Esophagus muscularis mucosa (tissue), 4 donors: ENCODE data around the gene ASXL1. TPM values are rescaled to one million over a fixed set of nuclear protein-coding genes. Genes with fewer than 3 reads are reported as not detected.
A peak's percentile ranks its signal among the peaks of the same experiment; 100 is the strongest.

Source experiments
- DNase-seq: peaks from one replicate; pipeline ENCODE4 v3.0.0-alpha.2; 2017; ENCODE audit errors: extremely low spot score
- H3K27ac ChIP-seq, 4 donors: fragments of 200-600 bp; sonication (generic); replicated peaks in 1 of 4; 1 replicate in 3 of 4; 2 replicates in 1 of 4; pipeline ENCODE4 v1.5.1; 2016 to 2019; ENCODE audit warnings: mild to moderate bottlenecking in 1 of 4
- H3K27me3 ChIP-seq, 4 donors: fragments of 200-600 bp; sonication (generic); one replicate each; pipeline versions ENCODE4 v1.5.1 to v1.6.0; 2016 to 2019
- H3K36me3 ChIP-seq, 4 donors: fragments of 200-600 bp; sonication (generic); one replicate each; pipeline ENCODE4 v1.5.1; 2016 to 2019
- H3K4me1 ChIP-seq, 4 donors: fragments of 200-600 bp; sonication (generic); one replicate each; pipeline ENCODE4 v1.5.1; 2016 to 2019
- H3K4me3 ChIP-seq, 4 donors: fragments of 200-600 bp; sonication (generic); 1 replicate in 2 of 4; 2 replicates in 2 of 4; pipeline ENCODE4 v1.5.1; 2016 to 2019; ENCODE audit warnings: mild to moderate bottlenecking in 4 of 4, moderate library complexity in 1 of 4
- H3K9me3 ChIP-seq, 4 donors: fragments of 200-600 bp; sonication (generic); 1 replicate in 3 of 4; 2 replicates in 1 of 4; pipeline ENCODE4 v1.5.1; 2016 to 2019
- CTCF ChIP-seq, 3 experiments: fragments of 200-600 bp in 2 of 3; fragments of 450-650 bp in 1 of 3; sonication (generic) in 2 of 3; IDR thresholded peaks; one replicate each; pipeline ENCODE4 v1.5.1; 2017 to 2019; ENCODE audit warnings: antibody characterized with exemption in 3 of 3, mild to moderate bottlenecking in 2 of 3, moderate library complexity in 1 of 3
- EP300 ChIP-seq: sonication (generic); formaldehyde crosslinking; IDR thresholded peaks from one replicate; pipeline ENCODE4 v1.6.1; 2017; ENCODE audit warnings: antibody characterized with exemption
- POLR2A ChIP-seq: fragments of 450-650 bp; IDR thresholded peaks from one replicate; pipeline ENCODE4 v1.6.1; 2017; ENCODE audit warnings: antibody characterized with exemption, moderate library complexity, mild to moderate bottlenecking, low read depth
- POLR2AphosphoS5 ChIP-seq, 2 donors: sonication (generic); formaldehyde crosslinking; IDR thresholded peaks; one replicate each; pipeline ENCODE4 v1.6.1; 2017; ENCODE audit warnings: antibody characterized with exemption in 2 of 2
- WGBS: methylation state at CpG from one replicate; pipeline ENCODE4 v1.1.5; 2018; 5-methylcytosine and 5-hydroxymethylcytosine counted together
- intact Hi-C: fragments of 100-400 bp; cut with DNase I; formaldehyde crosslinking; loops from one replicate; pipeline ENCODE4 v1.15.1; 2023
- total RNA-seq, 4 donors: library from RNA; depleted of rRNA; stranded (reverse); fragments of >200 nt; gene quantifications; one replicate each; pipeline versions ENCODE4 v1.1.0 to v1.2.1, GENCODE V29; 2016

ASXL1 gene
- total RNA-seq, 4 donors from 2014 or later, result 56.5 to 66.7 (median 61.8) TPM

GRCh38 chr20:32470025-32470861 lies 112.1 kb downstream of the ASXL1 start:
- TF ChIP-seq POLR2AphosphoS5 (IDR thresholded peaks at IDR 0.05) (peak; percentile 55 to 67), CTCF (IDR thresholded peaks at IDR 0.05) (peak; percentile 23 to 58 (median 25)), POLR2A (no peak)
- Histone ChIP-seq H3K4me3 (no peak overlapping the region), H3K9me3 (no peaks in the 10 kb centered on the region), H3K27me3 (no peaks in the 10 kb centered on the region), H3K27ac (peak overlapping the region; percentile 24 to 92 (median 64)), H3K4me1 (peaks cover 90 to 100% (median 96%) of the 10 kb centered on the region in 4 donors), H3K36me3 (peaks cover 0 to 22% (median 5%) of the 10 kb centered on the region in 4 donors)
- DNase-seq, result no peak
- WGBS, result 68% methylated on average over 4 of the region's 27 CpGs
- intact Hi-C loops, result no loop called here

GRCh38 chr20:32470940-32471339 lies 112.8 kb downstream of the ASXL1 start:
- TF ChIP-seq CTCF (IDR thresholded peaks at IDR 0.05), result no peak
- TF ChIP-seq EP300, result no peak
- TF ChIP-seq POLR2AphosphoS5 (IDR thresholded peaks at IDR 0.05), result no peak
- no peak for TF ChIP-seq POLR2A
- 66% methylated on average over 8 of the region's 9 CpGs for WGBS
- intact Hi-C loops, result no loop called here
- Histone ChIP-seq H3K9me3 (no peaks in the 10 kb centered on the region), H3K27me3 (no peaks in the 10 kb centered on the region), H3K36me3 (peaks cover 0 to 22% (median 5%) of the 10 kb centered on the region in 4 donors), H3K27ac (peak overlapping the region; percentile 24 to 92 (median 49)), H3K4me3 (no peak overlapping the region), H3K4me1 (peaks cover 90 to 100% (median 96%) of the 10 kb centered on the region in 4 donors)
- no peak for DNase-seq

- H3K4me3 ChIP-seq, result peak overlapping the region in 3 of 4 donors; percentile 44 to 54 (median 54)
- no peaks in the 10 kb centered on the region for H3K9me3 ChIP-seq
- TF ChIP-seq CTCF (IDR thresholded peaks at IDR 0.05) (no peak), POLR2AphosphoS5 (IDR thresholded peaks at IDR 0.05) (no peak), POLR2A (no peak), EP300 (no peak)
- 89% methylated on average over 3 of the region's 6 CpGs for whole genome bisulfite sequencing
- no peak for DNase-seq
- H3K27me3 ChIP-seq, result no peaks in the 10 kb centered on the region
- H3K36me3 ChIP-seq, result peaks cover 0 to 22% (median 5%) of the 10 kb centered on the region in 4 donors
- H3K27ac ChIP-seq, result peak overlapping the region; percentile 85 to 92 (median 88)
- peaks cover 89 to 100% (median 96%) of the 10 kb centered on the region in 4 donors for H3K4me1 ChIP-seq
- intact Hi-C loops, result no loop called here
Measured at GRCh38 chr20:32472581-32473207, 114.6 kb downstream of the ASXL1 start.

GRCh38 chr20:32473231-32474008 lies 115.3 kb downstream of the ASXL1 start:
- peaks cover 82 to 99% (median 92%) of the 10 kb centered on the region in 4 donors for H3K4me1 ChIP-seq
- TF ChIP-seq POLR2A (no peak), POLR2AphosphoS5 (IDR thresholded peaks at IDR 0.05) (no peak), EP300 (no peak), CTCF (IDR thresholded peaks at IDR 0.05) (no peak)
- WGBS, result 69% methylated on average over 19 of the region's 29 CpGs
- peak overlapping the region; percentile 44 to 54 (median 52) for H3K4me3 ChIP-seq
- no peaks in the 10 kb centered on the region for H3K9me3 ChIP-seq
- no peak for DNase-seq
- H3K27me3 ChIP-seq, result no peaks in the 10 kb centered on the region
- peak overlapping the region; percentile 85 to 92 (median 88) for H3K27ac ChIP-seq
- intact Hi-C loops, result no loop called here
- H3K36me3 ChIP-seq, result peaks cover 0 to 22% (median 5%) of the 10 kb centered on the region in 4 donors
